Inferior parietal cortex (tissue), 1 donor: ENCODE results near the gene ITSN2.
"Not testable (repeated sequence)": the region's sequence is repeated elsewhere in the genome, so short reads cannot be mapped to it uniquely, and the experiment has no call there.

Experiments used
- DNase-seq: peaks from one replicate; pipeline ENCODE4 v3.0.0-alpha.2; 2016; ENCODE audit errors: extremely low spot score

The ITSN2 gene

GRCh38 chr2:24360050-24360962, at the start of gene ITSN2:
TSS of gene ITSN2 (minus strand) at chr2:24360536. CDS start at chr2:24328082, 32,454 bp downstream.
- DNase-seq: peak; percentile 50

GRCh38 chr2:24409171-24409570, 48.8 kb upstream of the ITSN2 start:
- no peak for DNase-seq

- not testable (repeated sequence) for DNase-seq
These were observed 48.4 kb upstream of the ITSN2 start for GRCh38 chr2:24408704-24409103.

- no peak for DNase-seq
These were observed 44.2 kb upstream of the ITSN2 start for GRCh38 chr2:24404491-24404921.

- no peak for DNase-seq
These were observed 43.5 kb upstream of the ITSN2 start for GRCh38 chr2:24403832-24404212.

GRCh38 chr2:24403168-24403831, 43.0 kb upstream of the ITSN2 start:
- no peak for DNase-seq

- DNase-seq: no peak
These were observed 42.1 kb upstream of the ITSN2 start for GRCh38 chr2:24402242-24403097.

GRCh38 chr2:24400207-24400907, 40.0 kb upstream of the ITSN2 start:
- no peak for DNase-seq

- DNase-seq: no peak
These were observed 39.3 kb upstream of the ITSN2 start for GRCh38 chr2:24399434-24400206.

- no peak for DNase-seq
These were observed 34.7 kb upstream of the ITSN2 start for GRCh38 chr2:24394998-24395397.

GRCh38 chr2:24392542-24393059, 32.3 kb upstream of the ITSN2 start:
- no peak for DNase-seq

GRCh38 chr2:24385366-24385765, 25.0 kb upstream of the ITSN2 start:
- no peak for DNase-seq

- DNase-seq: peak; percentile 85
These were observed 22.2 kb upstream of the ITSN2 start for GRCh38 chr2:24382363-24383073.

GRCh38 chr2:24380820-24381219, 20.5 kb upstream of the ITSN2 start:
- DNase-seq: no peak

GRCh38 chr2:24375349-24376087, 15.2 kb upstream of the ITSN2 start:
- no peak for DNase-seq

- DNase-seq: no peak
These were observed 14.0 kb upstream of the ITSN2 start for GRCh38 chr2:24374301-24374700.

GRCh38 chr2:24372033-24372432, 11.7 kb upstream of the ITSN2 start:
- no peak for DNase-seq

- no peak for DNase-seq
These were observed 5.5 kb upstream of the ITSN2 start for GRCh38 chr2:24365826-24366225.

GRCh38 chr2:24365051-24365450, 4.7 kb upstream of the ITSN2 start:
- peak; percentile 27 for DNase-seq
